HepG2 (cell line): ENCODE data around the gene PPP1R7. TPM values are rescaled to one million over a fixed set of nuclear protein-coding genes. Genes with fewer than 3 reads are reported as not detected.
A peak's percentile ranks its signal among the peaks of the same experiment; 100 is the strongest.

Experiments
- CEBPG ChIP-seq: IDR thresholded peaks from 2 replicates; pipeline ENCODE4 v1.6.1; 2016
- ESRRA ChIP-seq: sonication (generic); formaldehyde crosslinking; IDR thresholded peaks from 2 replicates; pipeline ENCODE4 v1.5.1; 2020; ENCODE audit warnings: mild to moderate bottlenecking, low read depth, missing genetic modification reagents
- FOXA3 ChIP-seq: IDR thresholded peaks from 2 replicates; pipeline ENCODE4 v1.6.1; 2016; ENCODE audit warnings: missing genetic modification reagents, missing compliant biosample characterization
- HINFP ChIP-seq: sonication (generic); formaldehyde crosslinking; IDR thresholded peaks from 2 replicates; pipeline ENCODE4 v1.4.0; 2020; ENCODE audit warnings: low read depth, mild to moderate bottlenecking, missing genetic modification reagents
- MEF2D ChIP-seq: sonication (generic); formaldehyde crosslinking; IDR thresholded peaks from 2 replicates; pipeline ENCODE4 v1.5.1; 2020; ENCODE audit warnings: mild to moderate bottlenecking, missing genetic modification reagents
- MYC ChIP-seq: sonication (generic); formaldehyde crosslinking; IDR thresholded peaks from 2 replicates; pipeline ENCODE4 v1.9.0; 2021; ENCODE audit warnings: missing genetic modification reagents, borderline replicate concordance
- PCBP1 ChIP-seq: fragments of 200-400 bp; formaldehyde crosslinking; IDR thresholded peaks from 2 replicates; pipeline ENCODE4 v1.6.1; 2017; ENCODE audit warnings: mild to moderate bottlenecking, low read depth, low read length, borderline replicate concordance
- PHF8 ChIP-seq: sonication (generic); formaldehyde crosslinking; IDR thresholded peaks from 2 replicates; pipeline ENCODE4 v1.5.0; 2020; ENCODE audit warnings: missing genetic modification reagents
- SMAD3 ChIP-seq: sonication (generic); formaldehyde crosslinking; IDR thresholded peaks from 2 replicates; pipeline ENCODE4 v1.4.0; 2020; ENCODE audit warnings: missing genetic modification reagents
- TCF7 ChIP-seq: sonication (generic); IDR thresholded peaks from 2 replicates; pipeline ENCODE4 v1.6.1; 2016; ENCODE audit warnings: antibody characterized with exemption, low read depth
- TMF1 ChIP-seq: sonication (generic); formaldehyde crosslinking; IDR thresholded peaks from 2 replicates; pipeline ENCODE4 v1.8.1; 2022; ENCODE audit warnings: low read depth, missing genetic modification reagents
- YEATS2 ChIP-seq: sonication (generic); formaldehyde crosslinking; IDR thresholded peaks from 2 replicates; pipeline ENCODE4 v1.4.0; 2020; ENCODE audit warnings: missing genetic modification reagents, borderline replicate concordance
- ZFY ChIP-seq: sonication (generic); formaldehyde crosslinking; IDR thresholded peaks from 2 replicates; pipeline ENCODE4 v1.4.0; 2020; ENCODE audit warnings: missing genetic modification reagents
- ZNF235 ChIP-seq: sonication (generic); formaldehyde crosslinking; IDR thresholded peaks from 2 replicates; pipeline ENCODE4 v1.8.1; 2023; ENCODE audit warnings: mild to moderate bottlenecking, missing genetic modification reagents, borderline replicate concordance
- ZNF354B ChIP-seq: sonication (generic); formaldehyde crosslinking; IDR thresholded peaks from 2 replicates; pipeline ENCODE4 v1.8.0; 2022; ENCODE audit warnings: mild to moderate bottlenecking, missing genetic modification reagents
- ZNF367 ChIP-seq: sonication (generic); formaldehyde crosslinking; IDR thresholded peaks from 2 replicates; pipeline ENCODE4 v1.4.0; 2020; ENCODE audit warnings: missing genetic modification reagents, borderline replicate concordance
- ZNF549 ChIP-seq: sonication (generic); formaldehyde crosslinking; IDR thresholded peaks from 2 replicates; pipeline ENCODE4 v1.5.0; 2020; ENCODE audit warnings: missing genetic modification reagents
- ZNF563 ChIP-seq: sonication (generic); formaldehyde crosslinking; IDR thresholded peaks from 2 replicates; pipeline ENCODE4 v1.8.0; 2022; ENCODE audit warnings: mild to moderate bottlenecking, moderate library complexity, missing genetic modification reagents
- ZNF704 ChIP-seq: sonication (generic); formaldehyde crosslinking; IDR thresholded peaks from 2 replicates; pipeline ENCODE4 v1.8.1; 2023; ENCODE audit warnings: mild to moderate bottlenecking, inconsistent platforms, moderate library complexity, missing genetic modification reagents, borderline replicate concordance
- ZNF747 ChIP-seq: sonication (generic); formaldehyde crosslinking; IDR thresholded peaks from 2 replicates; pipeline ENCODE4 v1.8.1; 2023; ENCODE audit warnings: missing genetic modification reagents, mild to moderate bottlenecking, borderline replicate concordance
- ZNF788 ChIP-seq: sonication (generic); formaldehyde crosslinking; IDR thresholded peaks from 2 replicates; pipeline ENCODE4 v1.5.0; 2020; ENCODE audit warnings: mild to moderate bottlenecking, missing genetic modification reagents, borderline replicate concordance
- polyA plus RNA-seq, 8 experiments: library from polyadenylated mRNA; depleted of rRNA in 3 of 8; stranded (reverse) in 7 of 8; unstranded in 1 of 8; fragments of >200 nt; fragmentation: Illumina TruSeq in 4 of 8; extraction: Trizol in 4 of 8; gene quantifications; 2 replicates each; pipeline versions ENCODE4 v1.2.1 to v1.2.3, GENCODE V29; 2011 to 2016; ENCODE audit warnings: low read depth in 4 of 8, missing spikeins in 1 of 8, mixed read lengths in 1 of 8; ENCODE audit not compliant: insufficient read depth in 1 of 8
- total RNA-seq, 5 experiments: library from RNA; depleted of rRNA; stranded (reverse); fragments of >200 nt; fragmentation: Illumina TruSeq; extraction: Trizol; gene quantifications; 2 replicates each; pipeline ENCODE4 v1.2.3, GENCODE V29; 2016; ENCODE audit warnings: low read depth in 1 of 5
- TF ChIP-seq, protein P1 (sequence below): sonication (generic); formaldehyde crosslinking; IDR thresholded peaks from 2 replicates; pipeline ENCODE4 v1.4.0; 2020; ENCODE audit warnings: missing genetic modification reagents
- TF ChIP-seq, protein P2 (sequence below): sonication (generic); formaldehyde crosslinking; IDR thresholded peaks from 2 replicates; pipeline ENCODE4 v1.4.0; 2020; ENCODE audit warnings: mild to moderate bottlenecking, missing genetic modification reagents
- TF ChIP-seq, protein P3 (sequence below): sonication (generic); formaldehyde crosslinking; IDR thresholded peaks from 2 replicates; pipeline ENCODE4 v1.4.0; 2020; ENCODE audit warnings: mild to moderate bottlenecking, missing genetic modification reagents, borderline replicate concordance

PPP1R7 gene
- total and polyA plus RNA-seq, 2 of the 13 experiments (the other 11 are each of a cell fraction or from before 2014, with no cell fraction given), result 33.3 to 67.9 TPM

- TF ChIP-seq ZNF549, result no peak
- TF ChIP-seq ZFY, result no peak
- TF ChIP-seq MEF2D (CRISPR knock-in tag), result 0 out of 2 replicates have a peak, but pooled peaks have one; percentile 23
- TF ChIP-seq, protein P1, sequence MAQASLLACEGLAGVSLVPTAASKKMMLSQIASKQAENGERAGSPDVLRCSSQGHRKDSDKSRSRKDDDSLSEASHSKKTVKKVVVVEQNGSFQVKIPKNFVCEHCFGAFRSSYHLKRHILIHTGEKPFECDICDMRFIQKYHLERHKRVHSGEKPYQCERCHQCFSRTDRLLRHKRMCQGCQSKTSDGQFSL (CRISPR knock-in tag), result no peak
- TF ChIP-seq, protein P2, sequence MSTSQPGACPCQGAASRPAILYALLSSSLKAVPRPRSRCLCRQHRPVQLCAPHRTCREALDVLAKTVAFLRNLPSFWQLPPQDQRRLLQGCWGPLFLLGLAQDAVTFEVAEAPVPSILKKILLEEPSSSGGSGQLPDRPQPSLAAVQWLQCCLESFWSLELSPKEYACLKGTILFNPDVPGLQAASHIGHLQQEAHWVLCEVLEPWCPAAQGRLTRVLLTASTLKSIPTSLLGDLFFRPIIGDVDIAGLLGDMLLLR (CRISPR knock-in tag), result peak; percentile 3; the same call in 1 of the 2 replicates
- TF ChIP-seq PCBP1, result no peak
- 0 out of 2 replicates have a peak, but pooled peaks have one; percentile 63 for TF ChIP-seq ZNF367 (CRISPR knock-in tag)
- TF ChIP-seq SMAD3 (CRISPR knock-in tag), result 0 out of 2 replicates have a peak, but pooled peaks have one; percentile 16
- no peak for TF ChIP-seq TCF7
- TF ChIP-seq FOXA3 (CRISPR knock-in tag), result no peak
- no peak for TF ChIP-seq ZNF354B (CRISPR knock-in tag)
- TF ChIP-seq HINFP, result peak; percentile 86; the same call in 1 of the 2 replicates
- TF ChIP-seq TMF1, result no peak
- peak; percentile 78; the same call in 1 of the 2 replicates for TF ChIP-seq ZNF704 (CRISPR knock-in tag)
- TF ChIP-seq ZNF235 (CRISPR knock-in tag), result 0 out of 2 replicates have a peak, but pooled peaks have one; percentile 10
- TF ChIP-seq ZNF563, result peak; percentile 27; the same call in 1 of the 2 replicates
- TF ChIP-seq, protein P3, sequence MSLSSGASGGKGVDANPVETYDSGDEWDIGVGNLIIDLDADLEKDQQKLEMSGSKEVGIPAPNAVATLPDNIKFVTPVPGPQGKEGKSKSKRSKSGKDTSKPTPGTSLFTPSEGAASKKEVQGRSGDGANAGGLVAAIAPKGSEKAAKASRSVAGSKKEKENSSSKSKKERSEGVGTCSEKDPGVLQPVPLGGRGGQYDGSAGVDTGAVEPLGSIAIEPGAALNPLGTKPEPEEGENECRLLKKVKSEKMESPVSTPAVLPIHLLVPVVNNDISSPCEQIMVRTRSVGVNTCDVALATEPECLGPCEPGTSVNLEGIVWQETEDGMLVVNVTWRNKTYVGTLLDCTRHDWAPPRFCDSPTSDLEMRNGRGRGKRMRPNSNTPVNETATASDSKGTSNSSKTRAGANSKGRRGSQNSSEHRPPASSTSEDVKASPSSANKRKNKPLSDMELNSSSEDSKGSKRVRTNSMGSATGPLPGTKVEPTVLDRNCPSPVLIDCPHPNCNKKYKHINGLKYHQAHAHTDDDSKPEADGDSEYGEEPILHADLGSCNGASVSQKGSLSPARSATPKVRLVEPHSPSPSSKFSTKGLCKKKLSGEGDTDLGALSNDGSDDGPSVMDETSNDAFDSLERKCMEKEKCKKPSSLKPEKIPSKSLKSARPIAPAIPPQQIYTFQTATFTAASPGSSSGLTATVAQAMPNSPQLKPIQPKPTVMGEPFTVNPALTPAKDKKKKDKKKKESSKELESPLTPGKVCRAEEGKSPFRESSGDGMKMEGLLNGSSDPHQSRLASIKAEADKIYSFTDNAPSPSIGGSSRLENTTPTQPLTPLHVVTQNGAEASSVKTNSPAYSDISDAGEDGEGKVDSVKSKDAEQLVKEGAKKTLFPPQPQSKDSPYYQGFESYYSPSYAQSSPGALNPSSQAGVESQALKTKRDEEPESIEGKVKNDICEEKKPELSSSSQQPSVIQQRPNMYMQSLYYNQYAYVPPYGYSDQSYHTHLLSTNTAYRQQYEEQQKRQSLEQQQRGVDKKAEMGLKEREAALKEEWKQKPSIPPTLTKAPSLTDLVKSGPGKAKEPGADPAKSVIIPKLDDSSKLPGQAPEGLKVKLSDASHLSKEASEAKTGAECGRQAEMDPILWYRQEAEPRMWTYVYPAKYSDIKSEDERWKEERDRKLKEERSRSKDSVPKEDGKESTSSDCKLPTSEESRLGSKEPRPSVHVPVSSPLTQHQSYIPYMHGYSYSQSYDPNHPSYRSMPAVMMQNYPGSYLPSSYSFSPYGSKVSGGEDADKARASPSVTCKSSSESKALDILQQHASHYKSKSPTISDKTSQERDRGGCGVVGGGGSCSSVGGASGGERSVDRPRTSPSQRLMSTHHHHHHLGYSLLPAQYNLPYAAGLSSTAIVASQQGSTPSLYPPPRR (CRISPR knock-in tag), result 0 out of 2 replicates have a peak, but pooled peaks have one; percentile 28
- peak; percentile 14; the same call in 1 of the 2 replicates for TF ChIP-seq ZNF788 (CRISPR knock-in tag)
- TF ChIP-seq CEBPG (CRISPR knock-in tag), result no peak
- TF ChIP-seq PHF8 (CRISPR knock-in tag), result peak; percentile 13; the same call in 1 of the 2 replicates
- peak; percentile 5 for TF ChIP-seq YEATS2 (CRISPR knock-in tag)
- no peak for TF ChIP-seq MYC (CRISPR knock-in tag)
- peak; percentile 21; the same call in 1 of the 2 replicates for TF ChIP-seq ESRRA
- 0 out of 2 replicates have a peak, but pooled peaks have one; percentile 2 for TF ChIP-seq ZNF747 (CRISPR knock-in tag)
These were observed 667 bp upstream of the PPP1R7 start (continued) for GRCh38 chr2:241149675-241149924.
